ENCODE data around the gene ALKBH3.

The ALKBH3 gene

GRCh38 chr11:43948341-43949225, 68.0 kb downstream of the ALKBH3 start:
- H3K27ac ChIP-seq, result no peak overlapping the region
- POLR2A ChIA-PET (ENCODE audit: low non-redundant PET), result no interaction called here
- CTCF ChIA-PET, result interaction anchor here (1.2 kb wide), 1 partner anchor 59 kb away, joined by 3 read pairs; no protein-coding TSS in a partner anchor
- TF ChIP-seq CTCF (conservative IDR thresholded peaks at IDR 0.05; ENCODE audit: low read depth), result no peak
- DNase-seq (ENCODE audit: low spot score), result no peak

GRCh38 chr11:43950311-43950855, 69.8 kb downstream of the ALKBH3 start:
- POLR2A ChIA-PET (ENCODE audit: low non-redundant PET), result no interaction called here
- H3K27ac ChIP-seq, result no peak overlapping the region
- CTCF ChIA-PET, result no interaction called here
- no peak for DNase-seq (ENCODE audit: low spot score)
- no peak for TF ChIP-seq CTCF (conservative IDR thresholded peaks at IDR 0.05; ENCODE audit: low read depth)

DNA sequence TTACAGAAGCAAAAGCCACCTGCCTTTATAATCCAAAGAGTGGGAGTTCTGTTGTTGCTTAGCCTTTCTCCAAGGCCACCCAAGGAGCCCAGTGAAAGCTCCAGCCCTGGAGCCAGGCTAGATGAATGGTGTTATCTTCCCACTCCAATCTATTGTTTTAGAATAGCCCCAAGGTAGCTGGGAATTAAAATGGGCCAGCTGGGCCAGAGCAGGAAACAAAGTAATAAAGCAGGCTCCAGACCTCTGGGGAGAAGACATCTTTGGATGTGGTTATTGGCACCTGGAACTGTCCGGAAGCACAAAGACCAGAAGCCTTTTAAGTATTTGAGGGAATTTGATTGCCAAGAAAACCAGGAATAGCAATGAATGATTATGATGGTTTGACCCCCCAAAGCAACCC, 70.6 kb downstream of the ALKBH3 start:
- POLR2A ChIA-PET (ENCODE audit: low non-redundant PET), result no interaction called here
- no peak for DNase-seq (ENCODE audit: low spot score)
- no peak for TF ChIP-seq CTCF (conservative IDR thresholded peaks at IDR 0.05; ENCODE audit: low read depth)
- H3K27ac ChIP-seq, result no peak overlapping the region
- CTCF ChIA-PET, result no interaction called here

DNA sequence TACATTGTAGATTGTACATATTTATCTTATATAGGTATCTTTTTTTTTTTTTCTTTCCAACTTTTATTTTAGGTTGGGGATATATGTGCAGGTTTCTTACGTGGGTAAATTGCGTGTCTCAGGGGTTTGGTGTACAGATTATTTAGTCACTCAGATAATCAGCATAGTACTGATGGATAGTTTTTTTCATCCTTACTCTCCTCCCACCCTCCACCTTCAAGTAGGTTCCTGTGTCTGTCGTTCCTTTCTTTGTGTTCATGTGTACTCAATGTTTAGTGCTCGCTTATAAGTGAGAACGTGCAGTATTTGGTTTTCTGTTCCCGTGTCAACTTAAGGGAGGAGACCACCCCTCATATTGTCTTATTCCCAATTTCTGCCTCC, 71.4 kb downstream of the ALKBH3 start:
- no peak overlapping the region for H3K27ac ChIP-seq
- no peak for DNase-seq (ENCODE audit: low spot score)
- ChIA-PET CTCF (no interaction called here), POLR2A (ENCODE audit: low non-redundant PET) (no interaction called here)
- TF ChIP-seq CTCF (conservative IDR thresholded peaks at IDR 0.05; ENCODE audit: low read depth), result no peak

- H3K27ac ChIP-seq, result no peak overlapping the region
- DNase-seq (ENCODE audit: low spot score), result no peak
- ChIA-PET POLR2A (ENCODE audit: low non-redundant PET) (no interaction called here), CTCF (no interaction called here)
- TF ChIP-seq CTCF (conservative IDR thresholded peaks at IDR 0.05; ENCODE audit: low read depth), result no peak
Observed at GRCh38 chr11:43952401-43953342, 72.0 kb downstream of the ALKBH3 start.

GRCh38 chr11:43953521-43953920, 72.9 kb downstream of the ALKBH3 start:
- CTCF ChIA-PET, result no interaction called here
- no peak overlapping the region for H3K27ac ChIP-seq
- POLR2A ChIA-PET (ENCODE audit: low non-redundant PET), result no interaction called here
- no peak for TF ChIP-seq CTCF (conservative IDR thresholded peaks at IDR 0.05; ENCODE audit: low read depth)
- no peak for DNase-seq (ENCODE audit: low spot score)
